NCI-H1105 treated with DMSO at 0.1 percent for 48 hours (cell line): ENCODE measurements around the gene ABTB2.

Experiments used
- DNase-seq: peaks from one replicate; lab custom pipeline; 2025; lab: John Stamatoyannopoulos, UW

ABTB2 gene

GRCh38 chr11:34105079-34105956 lies 252.5 kb downstream of the ABTB2 start, which contains the start of gene NAT10:
TSS of gene NAT10 (plus strand) at chr11:34105629. CDS start at chr11:34108226, 2,597 bp downstream.
- peak; percentile 98 for DNase-seq

GRCh38 chr11:34104680-34105078 lies 253.1 kb downstream of the ABTB2 start:
- no peak for DNase-seq
